Testis (tissue), 3 donors: Measurements from ENCODE around the gene DYRK1B. TPM values are rescaled to one million over a fixed set of nuclear protein-coding genes. Genes with fewer than 3 reads are reported as not detected.

ENCODE experiments used
- DNase-seq: peaks from one replicate; pipeline ENCODE4 v3.0.0-alpha.2; 2019
- H3K27ac ChIP-seq, 2 donors: fragments of 200-600 bp; sonication (generic); one replicate each; pipeline ENCODE4 v1.5.1; 2019
- H3K27me3 ChIP-seq: fragments of 200-600 bp; sonication (generic); one replicate; pipeline ENCODE4 v1.5.1; 2019
- H3K36me3 ChIP-seq: fragments of 200-600 bp; sonication (generic); one replicate; pipeline ENCODE4 v1.5.1; 2017; ENCODE audit warnings: low read depth; ENCODE audit errors: missing control alignments
- H3K4me1 ChIP-seq: fragments of 200-600 bp; sonication (generic); one replicate; pipeline ENCODE4 v1.5.1; 2019
- H3K4me3 ChIP-seq, 2 donors: fragments of 200-600 bp; sonication (generic); one replicate each; pipeline ENCODE4 v1.5.1; 2017 to 2019
- H3K9me3 ChIP-seq: fragments of 200-600 bp; sonication (generic); one replicate; pipeline ENCODE4 v1.5.1; 2017
- CTCF ChIP-seq, 3 experiments: fragments of 450-650 bp in 2 of 3; fragments of 200-600 bp in 1 of 3; sonication (generic) in 1 of 3; IDR thresholded peaks; one replicate each; pipeline ENCODE4 v1.5.1; 2016 to 2019; ENCODE audit warnings: antibody characterized with exemption in 3 of 3, mild to moderate bottlenecking in 2 of 3, moderate library complexity in 1 of 3
- POLR2A ChIP-seq: fragments of 450-650 bp; IDR thresholded peaks from one replicate; pipeline ENCODE4 v1.6.1; 2017; ENCODE audit warnings: antibody characterized with exemption, mild to moderate bottlenecking, moderate library complexity
- WGBS, 2 donors: methylation state at CpG; one replicate each; pipeline ENCODE4 v1.1.5; 2018; 5-methylcytosine and 5-hydroxymethylcytosine counted together
- intact Hi-C: fragments of 100-400 bp; cut with DNase I; formaldehyde crosslinking; loops from one replicate; pipeline ENCODE4 v1.15.1; 2023; ENCODE audit warnings: low total_unique reads
- polyA plus RNA-seq: library from polyadenylated mRNA; stranded (reverse); fragments of 350-450 nt; fragmentation: Illumina TruSeq; extraction: RNeasy Lipid Tissue Mini Kit (QIAGEN cat#74804); gene quantifications from one replicate; pipeline ENCODE4 v1.2.3, GENCODE V29; 2014; ENCODE audit warnings: low read depth, low replicate concordance; ENCODE audit not compliant: insufficient read depth
- total RNA-seq, 2 donors: library from RNA; depleted of rRNA; stranded (reverse); fragments of >200 nt; gene quantifications; one replicate each; pipeline ENCODE4 v1.2.3, GENCODE V29; 2016

DYRK1B gene
- total and polyA plus RNA-seq, 3 donors from 2014 or later = 90.8 to 127 (median 124) TPM

GRCh38 chr19:39852882-39853281 is 18.9 kb upstream of the DYRK1B start:
- H3K4me3 ChIP-seq = no peak overlapping the region
- H3K9me3 ChIP-seq = no peaks in the 10 kb centered on the region
- H3K27me3 ChIP-seq = no peaks in the 10 kb centered on the region
- 89 to 95% methylated on average over 7 of the region's 7 CpGs for WGBS, 2 donors
- H3K4me1 ChIP-seq = no peaks in the 10 kb centered on the region
- no peak overlapping the region for H3K27ac ChIP-seq
- no peaks in the 10 kb centered on the region for H3K36me3 ChIP-seq
- TF ChIP-seq CTCF (IDR thresholded peaks at IDR 0.05) (no peak), POLR2A (no peak)
- intact Hi-C loops = no loop called here
- DNase-seq = no peak

DNA sequence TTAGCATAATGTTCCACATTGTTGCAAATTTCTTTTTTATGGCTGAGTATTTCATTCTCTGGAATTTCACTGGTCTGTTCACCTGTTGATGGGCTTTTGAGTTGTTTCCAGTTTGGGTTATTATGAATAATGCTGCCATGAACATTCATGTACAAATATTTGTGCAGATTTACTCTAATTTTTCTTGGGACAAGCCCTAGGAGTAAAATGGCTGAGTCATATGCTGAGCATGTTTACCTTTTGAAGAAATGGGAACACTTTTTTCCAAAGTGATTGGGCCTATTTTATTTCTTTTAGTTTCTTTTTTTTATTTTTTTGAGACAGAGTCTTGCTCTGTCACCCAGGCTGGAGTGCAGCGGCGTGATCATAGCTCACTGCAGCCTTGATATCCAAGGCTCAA is 16.9 kb upstream of the DYRK1B start:
- Histone ChIP-seq H3K4me1 (peaks cover 12% of the 10 kb centered on the region), H3K27ac (no peak overlapping the region), H3K4me3 (no peak overlapping the region), H3K27me3 (no peaks in the 10 kb centered on the region), H3K36me3 (no peaks in the 10 kb centered on the region), H3K9me3 (no peaks in the 10 kb centered on the region)
- TF ChIP-seq POLR2A (no peak), CTCF (IDR thresholded peaks at IDR 0.05) (no peak)
- 70 to 95% methylated on average over 2 of the region's 2 CpGs for WGBS, 2 donors
- DNase-seq = no peak
- intact Hi-C loops = no loop called here

DNA sequence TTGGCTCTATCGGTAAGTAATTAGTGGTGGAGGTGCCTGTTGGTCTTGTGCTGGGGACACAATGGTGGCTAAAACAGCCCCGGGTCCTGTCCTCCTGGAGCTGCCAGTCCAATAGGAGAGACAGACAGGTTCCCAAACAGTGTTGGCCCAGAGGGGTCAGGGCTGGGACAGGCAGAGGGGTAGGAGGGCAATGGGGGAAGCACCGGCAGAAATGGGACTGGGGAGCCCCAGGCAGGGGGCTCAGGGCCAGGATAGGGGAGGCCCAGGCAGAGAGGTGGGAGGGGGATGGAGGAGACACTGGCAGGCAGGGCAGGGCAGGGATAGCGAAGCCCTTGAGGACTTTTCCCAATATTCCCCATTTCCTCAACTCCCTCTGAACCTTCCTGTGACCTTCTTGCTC is 14.4 kb upstream of the DYRK1B start:
- H3K9me3 ChIP-seq = no peaks in the 10 kb centered on the region
- no peak for DNase-seq
- no peak overlapping the region for H3K4me3 ChIP-seq
- H3K4me1 ChIP-seq = peaks cover 35% of the 10 kb centered on the region
- TF ChIP-seq CTCF (IDR thresholded peaks at IDR 0.05) = no peak
- TF ChIP-seq POLR2A = no peak
- H3K27me3 ChIP-seq = no peaks in the 10 kb centered on the region
- H3K36me3 ChIP-seq = no peaks in the 10 kb centered on the region
- H3K27ac ChIP-seq = no peak overlapping the region
- intact Hi-C loops = loop anchor here (10.0 kb wide), 1 partner anchor 126 kb away; the partner anchor contains the start of gene PSMC4
- WGBS, 2 donors = 91 to 96% methylated on average over 4 of the region's 4 CpGs

- Histone ChIP-seq H3K9me3 (no peaks in the 10 kb centered on the region), H3K36me3 (no peaks in the 10 kb centered on the region), H3K27me3 (no peaks in the 10 kb centered on the region), H3K4me3 (no peak overlapping the region), H3K27ac (no peak overlapping the region), H3K4me1 (peaks cover 43% of the 10 kb centered on the region)
- DNase-seq = no peak
- no peak for TF ChIP-seq CTCF (IDR thresholded peaks at IDR 0.05)
- WGBS, 2 donors = 82 to 84% methylated on average over 6 of the region's 6 CpGs
- intact Hi-C loops = loop anchor here (10.0 kb wide), 1 partner anchor 127 kb away; the partner anchor contains the start of gene PSMC4
Measured at GRCh38 chr19:39847525-39847924, 13.6 kb upstream of the DYRK1B start.

DNA sequence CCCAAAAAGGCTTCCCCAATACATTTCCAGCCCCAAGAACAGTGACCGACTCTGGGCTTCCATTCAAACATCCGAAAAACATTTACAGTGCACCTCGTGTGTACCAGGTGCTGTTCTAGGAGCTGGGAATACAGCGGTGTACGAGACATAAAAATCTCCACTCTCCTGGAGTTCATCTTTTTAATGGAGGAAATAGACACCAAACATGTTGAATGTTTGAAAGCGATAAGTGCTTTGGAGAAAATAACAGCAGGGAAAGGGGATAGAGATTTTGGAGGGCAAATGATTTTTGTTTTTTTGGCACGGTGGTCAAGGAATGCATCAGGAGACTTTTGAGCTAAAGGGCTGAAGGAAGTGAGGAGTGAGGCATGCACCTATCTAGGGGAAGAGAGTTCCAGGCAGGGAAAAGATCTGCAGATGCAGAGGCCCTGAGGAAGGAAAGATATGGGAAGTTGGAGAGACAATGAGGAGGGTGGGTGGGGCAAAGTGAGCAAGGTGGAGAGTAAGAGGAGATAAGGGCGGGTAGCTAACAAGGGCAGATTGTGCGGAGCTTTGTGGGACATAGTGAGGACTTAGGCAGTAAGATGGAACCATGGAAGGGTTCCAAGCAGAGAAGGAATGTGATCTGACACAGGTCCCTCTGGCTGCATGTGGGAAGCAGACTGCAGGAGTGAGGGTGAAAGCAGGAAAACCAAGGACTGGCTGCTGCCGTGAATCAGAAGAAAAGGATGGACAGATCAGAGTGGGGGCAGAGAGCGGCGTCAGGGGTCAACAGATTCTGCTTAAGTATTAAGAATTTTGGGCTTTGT is 12.9 kb upstream of the DYRK1B start:
- TF ChIP-seq POLR2A (no peak), CTCF (IDR thresholded peaks at IDR 0.05) (no peak)
- H3K9me3 ChIP-seq = no peaks in the 10 kb centered on the region
- no peak for DNase-seq
- no peaks in the 10 kb centered on the region for H3K36me3 ChIP-seq
- intact Hi-C loops = loop anchor here (10.0 kb wide), 1 partner anchor 128 kb away; the partner anchor contains the start of gene PSMC4
- H3K4me1 ChIP-seq = peaks cover 44% of the 10 kb centered on the region
- WGBS, 2 donors = 31 to 33% methylated on average over 12 of the region's 12 CpGs
- peak overlapping the region; percentile 73 to 85 for H3K27ac ChIP-seq
- no peaks in the 10 kb centered on the region for H3K27me3 ChIP-seq
- peak overlapping the region; percentile 77 to 87 for H3K4me3 ChIP-seq
